MM.1S (cell line): ENCODE measurements around the gene PCP4.

Experiments used
- DNase-seq: peaks from one replicate; pipeline ENCODE4 v3.0.0-alpha.2; 2015
- H2AFZ ChIP-seq: fragments of 300-600 bp; sonication (generic); 2 replicates; pipeline ENCODE4 v1.6.0; 2016; ENCODE audit warnings: antibody characterized with exemption, low read length
- H3F3A ChIP-seq: fragments of 300-600 bp; sonication (generic); 2 replicates; pipeline ENCODE4 v1.6.1; 2016; ENCODE audit warnings: mild to moderate bottlenecking, antibody characterized with exemption, low read length, moderate library complexity, mixed read lengths; ENCODE audit not compliant: insufficient read depth
- H3K27ac ChIP-seq: fragments of 300-600 bp; sonication (generic); 2 replicates; pipeline ENCODE4 v1.5.1; 2016; ENCODE audit warnings: mild to moderate bottlenecking, low read length
- H3K27me3 ChIP-seq: fragments of 300-600 bp; sonication (generic); replicated peaks from 2 replicates; pipeline ENCODE4 v1.6.0; 2016; ENCODE audit warnings: low read length; ENCODE audit not compliant: insufficient read depth
- H3K36me3 ChIP-seq: fragments of 300-600 bp; sonication (generic); replicated peaks from 2 replicates; pipeline ENCODE4 v1.6.1; 2016; ENCODE audit warnings: mild to moderate bottlenecking, low read length, mixed read lengths; ENCODE audit not compliant: insufficient read depth
- H3K4me1 ChIP-seq: fragments of 300-600 bp; sonication (generic); 2 replicates; pipeline ENCODE4 v1.6.1; 2016; ENCODE audit warnings: low read length, mixed read lengths
- H3K4me2 ChIP-seq: fragments of 300-600 bp; sonication (generic); 2 replicates; pipeline ENCODE4 v1.6.0; 2016; ENCODE audit warnings: low read depth, low read length
- H3K4me3 ChIP-seq: fragments of 300-600 bp; sonication (generic); 2 replicates; pipeline ENCODE4 v1.5.1; 2016; ENCODE audit warnings: low read length, mixed read lengths
- H3K79me2 ChIP-seq: fragments of 300-600 bp; sonication (generic); 2 replicates; pipeline ENCODE4 v1.6.1; 2016; ENCODE audit warnings: mixed run types, low read length, mixed read lengths
- H3K9ac ChIP-seq: fragments of 300-600 bp; sonication (generic); 2 replicates; pipeline ENCODE4 v1.6.1; 2016; ENCODE audit warnings: low read length, mixed read lengths
- H3K9me2 ChIP-seq: fragments of 300-600 bp; sonication (generic); replicated peaks from 2 replicates; pipeline ENCODE4 v1.6.1; 2016; ENCODE audit warnings: mild to moderate bottlenecking, low read length, mixed read lengths; ENCODE audit not compliant: insufficient read depth
- H3K9me3 ChIP-seq: fragments of 300-600 bp; sonication (generic); replicated peaks from 2 replicates; pipeline ENCODE4 v1.6.1; 2016; ENCODE audit warnings: mild to moderate bottlenecking, low read length, mixed read lengths; ENCODE audit not compliant: insufficient read depth
- H4K20me1 ChIP-seq: fragments of 300-600 bp; sonication (generic); 2 replicates; pipeline ENCODE4 v1.6.1; 2016; ENCODE audit warnings: mild to moderate bottlenecking, low read length, moderate library complexity, mixed read lengths; ENCODE audit not compliant: insufficient read depth
- CTCF ChIP-seq: fragments of 300-600 bp; sonication (generic); IDR thresholded peaks from 2 replicates; pipeline ENCODE4 v1.5.1; 2016; ENCODE audit warnings: antibody characterized with exemption, low read length, mixed read lengths
- EZH2 ChIP-seq: fragments of 300-600 bp; sonication (generic); optimal IDR thresholded peaks from 2 replicates; pipeline ENCODE3; 2017; ENCODE audit warnings: low read depth, mild to moderate bottlenecking, antibody characterized with exemption, low read length, mixed read lengths
- EZH2phosphoT487 ChIP-seq: fragments of 300-600 bp; sonication (generic); IDR thresholded peaks from 2 replicates; pipeline ENCODE4 v1.6.1; 2018; ENCODE audit warnings: antibody characterized with exemption, low read length

The PCP4 gene

GRCh38 chr21:39966786-39967185, 99.5 kb downstream of the PCP4 start:
- H3F3A ChIP-seq: peaks cover 96% of the 10 kb centered on the region
- H3K4me1 ChIP-seq: peaks cover 94% of the 10 kb centered on the region
- peak overlapping the region; percentile 54 for H3K9ac ChIP-seq
- no peaks in the 10 kb centered on the region for H3K9me3 ChIP-seq
- no peaks in the 10 kb centered on the region for H3K27me3 ChIP-seq
- H2AFZ ChIP-seq: no peak overlapping the region
- no peak for DNase-seq
- TF ChIP-seq CTCF (no peak), EZH2phosphoT487 (no peak), EZH2 (no peak)
- H3K9me2 ChIP-seq: no peaks in the 10 kb centered on the region
- H3K4me3 ChIP-seq: peak overlapping the region; percentile 29
- H3K27ac ChIP-seq: peak overlapping the region; percentile 77
- peak overlapping the region; percentile 84 for H3K4me2 ChIP-seq
- H3K79me2 ChIP-seq: peaks cover 100% of the 10 kb centered on the region
- no peaks in the 10 kb centered on the region for H4K20me1 ChIP-seq
- H3K36me3 ChIP-seq: peaks cover 30% of the 10 kb centered on the region; the same call in 1 of the 2 replicates

DNA sequence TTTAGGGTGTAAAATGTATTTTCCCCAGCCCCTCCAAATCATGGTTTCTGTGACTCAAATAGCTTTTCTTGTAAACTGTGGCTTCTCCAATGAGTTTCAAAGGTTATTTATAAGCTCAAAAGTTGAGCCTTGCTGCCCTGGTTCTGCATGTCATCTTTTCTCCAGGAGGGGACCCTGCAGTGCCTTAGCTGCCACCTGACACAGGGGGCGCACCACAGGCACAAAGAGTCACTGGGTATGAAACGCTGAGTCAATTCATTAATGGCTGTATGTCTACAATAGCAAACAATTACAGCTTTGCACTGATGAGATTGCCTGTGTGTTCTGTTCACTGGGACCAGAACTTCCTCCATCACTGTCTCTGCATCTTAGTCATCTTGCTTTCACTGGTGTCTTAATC, 100.8 kb downstream of the PCP4 start:
- Histone ChIP-seq H4K20me1 (peaks cover 12% of the 10 kb centered on the region; the same call in 1 of the 2 replicates), H3K27ac (peak overlapping the region; percentile 77), H3K9ac (peak overlapping the region; percentile 54; the same call in 1 of the 2 replicates), H3F3A (peaks cover 99% of the 10 kb centered on the region), H3K9me3 (no peaks in the 10 kb centered on the region), H3K4me3 (peak overlapping the region; percentile 29), H3K4me2 (peak overlapping the region; percentile 84), H2AFZ (no peak overlapping the region), H3K79me2 (peaks cover 100% of the 10 kb centered on the region), H3K36me3 (peaks cover 39% of the 10 kb centered on the region), H3K27me3 (no peaks in the 10 kb centered on the region), H3K4me1 (peaks cover 96% of the 10 kb centered on the region), H3K9me2 (no peaks in the 10 kb centered on the region)
- DNase-seq: peak; percentile 64
- TF ChIP-seq EZH2phosphoT487: no peak
- peak; percentile 97 for TF ChIP-seq CTCF

DNA sequence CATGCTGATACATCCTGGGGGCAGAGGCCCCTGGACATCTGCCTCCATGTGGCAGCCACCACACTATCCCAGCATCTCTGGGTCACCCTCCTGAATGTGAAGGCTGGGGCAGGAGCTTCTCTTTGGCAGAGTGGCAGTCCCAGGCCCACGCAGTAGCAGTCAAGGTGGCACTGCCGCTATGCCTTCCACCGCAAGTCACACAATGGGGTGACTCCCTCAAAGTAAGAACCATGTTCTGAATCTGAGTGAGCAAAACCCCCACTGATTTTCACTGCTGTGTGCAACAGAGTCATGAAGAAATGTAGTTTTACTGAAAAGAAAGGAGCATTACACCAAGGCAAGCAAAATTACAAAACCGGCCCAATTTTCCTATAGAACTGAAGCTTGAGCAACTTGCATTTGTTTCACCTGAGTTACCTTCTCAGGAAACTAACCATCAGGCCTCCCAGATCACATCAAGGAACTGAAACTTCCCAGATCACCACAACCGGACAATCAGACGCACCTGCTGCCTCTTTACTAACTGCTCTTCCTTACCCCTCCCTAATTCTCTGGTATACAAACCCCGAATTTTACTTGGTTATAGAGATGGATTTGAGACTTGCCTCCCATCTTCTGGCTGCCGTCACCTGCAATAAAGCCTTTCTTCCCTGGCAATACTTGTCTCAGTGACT, 102.6 kb downstream of the PCP4 start:
- DNase-seq: peak; percentile 92
- peak overlapping the region; percentile 77 for H3K27ac ChIP-seq
- peaks cover 89% of the 10 kb centered on the region for H3K4me1 ChIP-seq
- H3K4me2 ChIP-seq: peak overlapping the region; percentile 84
- peaks cover 39% of the 10 kb centered on the region for H3K36me3 ChIP-seq
- peaks cover 22% of the 10 kb centered on the region; the same call in 1 of the 2 replicates for H4K20me1 ChIP-seq
- peaks cover 86% of the 10 kb centered on the region for H3F3A ChIP-seq
- no peak for TF ChIP-seq EZH2phosphoT487
- no peak for TF ChIP-seq EZH2
- no peak for TF ChIP-seq CTCF
- H3K9ac ChIP-seq: peak overlapping the region; percentile 54
- no peaks in the 10 kb centered on the region for H3K9me3 ChIP-seq
- no peaks in the 10 kb centered on the region for H3K27me3 ChIP-seq
- no peak overlapping the region for H2AFZ ChIP-seq
- peak overlapping the region; percentile 29 for H3K4me3 ChIP-seq
- peaks cover 98% of the 10 kb centered on the region for H3K79me2 ChIP-seq
- H3K9me2 ChIP-seq: no peaks in the 10 kb centered on the region
